NT2/D1 (cell line): ENCODE results near the gene C16orf86.

Experiments used
- SUZ12 ChIP-seq: IDR thresholded peaks from 2 replicates; pipeline ENCODE4 v1.6.1; 2011; ENCODE audit not compliant: insufficient read length, insufficient read depth; ENCODE audit errors: extremely low read depth
- YY1 ChIP-seq: IDR thresholded peaks from 2 replicates; pipeline ENCODE4 v1.6.1; 2011; ENCODE audit not compliant: insufficient read length, insufficient read depth
- ZNF274 ChIP-seq: IDR thresholded peaks from 2 replicates; pipeline ENCODE4 v1.6.1; 2011; ENCODE audit warnings: mild to moderate bottlenecking, low read depth, low read length

GRCh38 chr16:67699265-67699664 is 32.7 kb downstream of the C16orf86 start:
- TF ChIP-seq YY1 (no peak), ZNF274 (no peak), SUZ12 (no peak)
